HepG2 (cell line): ENCODE data around the gene PTCH1. TPM values are rescaled to one million over a fixed set of nuclear protein-coding genes. Genes with fewer than 3 reads are reported as not detected.

ENCODE experiments used
- ATAC-seq: fragments of 200-7000 bp; cut with Tn5 transposase; 3 replicates; pipeline ENCODE4 v1.9.1; 2020; ENCODE audit warnings: mild to moderate bottlenecking, moderate library complexity
- BruUV-seq: library from RNA; stranded (reverse); fragments of 400-500 nt; replicated peaks from 2 replicates; lab custom pipeline; 2021; lab: Mats Ljungman, UMichigan
- CTCF ChIA-PET: fragments of 300-600 bp; formaldehyde crosslinking; extraction: SDS; loops from one replicate; lab custom pipeline; 2021; ENCODE audit warnings: low total read pairs, inconsistent platforms, low intra/inter-chr PET ratio; lab: Yijun Ruan, JAX
- POLR2A ChIA-PET: fragments of 350-600 bp; sonication (Branson Sonifier 250); formaldehyde crosslinking; loops from one replicate; lab custom pipeline; 2020; ENCODE audit warnings: antibody characterized with exemption, inconsistent platforms; lab: Yijun Ruan, JAX
- DNase-seq: peaks from one replicate; pipeline ENCODE4 v3.0.0-alpha.2; 2015; ENCODE audit warnings: low spot score
- FAIRE-seq: peaks from 3 replicates; lab custom pipeline; 2011; peaks lifted over from hg19 to GRCh38; lab: Jason Lieb, UNC
- H2AFZ ChIP-seq: one replicate; pipeline ENCODE4 v1.6.1; 2011; ENCODE audit warnings: low read length, inconsistent platforms
- H3K27ac ChIP-seq: fragments of 300-600 bp; 3 replicates; pipeline ENCODE4 v1.8.0; 2011; ENCODE audit warnings: mixed run types, mild to moderate bottlenecking, mixed read lengths, low read length, inconsistent platforms; ENCODE audit not compliant: insufficient read depth; ENCODE audit errors: extremely low read length
- H3K27me3 ChIP-seq, 2 experiments: fragments of 200-600 bp in 1 of 2; 2 replicates in 1 of 2; 3 replicates in 1 of 2; pipeline versions ENCODE4 v1.6.0 to v1.8.0; 2011; ENCODE audit warnings: low read length in 2 of 2, mild to moderate bottlenecking in 2 of 2, moderate library complexity in 2 of 2, inconsistent platforms in 1 of 2; ENCODE audit not compliant: insufficient read depth in 2 of 2, control insufficient read depth in 1 of 2
- H3K36me3 ChIP-seq, 2 experiments: fragments of 200-600 bp in 1 of 2; replicated peaks in 1 of 2; 2 replicates in 1 of 2; 3 replicates in 1 of 2; pipeline versions ENCODE4 v1.5.1 to v1.8.0; 2011; ENCODE audit warnings: low read length in 2 of 2, inconsistent platforms in 1 of 2; ENCODE audit not compliant: insufficient read depth in 2 of 2, control insufficient read depth in 1 of 2
- H3K4me1 ChIP-seq: 2 replicates; pipeline ENCODE4 v1.5.1; 2012; ENCODE audit warnings: low read length, inconsistent platforms; ENCODE audit not compliant: insufficient read depth
- H3K4me2 ChIP-seq: 2 replicates; pipeline ENCODE4 v1.6.0; 2011; ENCODE audit warnings: low read depth, low read length, inconsistent platforms
- H3K4me3 ChIP-seq, 3 experiments: fragments of 200-600 bp in 1 of 3; sonication (generic), shearing (Covaris generic) in 1 of 3; replicated peaks in 1 of 3; 2 replicates each; pipeline ENCODE4 v1.5.1; 2011 to 2016; ENCODE audit warnings: low read length in 3 of 3, inconsistent platforms in 2 of 3, low read depth in 2 of 3, mild to moderate bottlenecking in 2 of 3, control low read depth in 1 of 3, mixed read lengths in 1 of 3; ENCODE audit not compliant: insufficient read depth in 1 of 3
- H3K79me2 ChIP-seq: one replicate; pipeline ENCODE4 v1.6.1; 2011; ENCODE audit warnings: low read length, inconsistent platforms; ENCODE audit not compliant: insufficient read depth
- H3K9ac ChIP-seq: 2 replicates; pipeline ENCODE4 v1.6.0; 2011; ENCODE audit warnings: mild to moderate bottlenecking, low read depth, low read length, inconsistent platforms; ENCODE audit not compliant: insufficient read depth
- H3K9me3 ChIP-seq: 2 replicates; pipeline ENCODE4 v1.5.1; 2012; ENCODE audit warnings: mild to moderate bottlenecking, low read length
- H4K20me1 ChIP-seq: 2 replicates; pipeline ENCODE4 v1.6.0; 2011; ENCODE audit warnings: inconsistent platforms, mild to moderate bottlenecking, low read length, moderate library complexity; ENCODE audit not compliant: insufficient read depth
- CREB1 ChIP-seq, 2 experiments: fragments of 450-650 bp in 1 of 2; IDR thresholded peaks; 2 replicates each; pipeline ENCODE4 v1.6.1; 2016 to 2017; ENCODE audit warnings: control low read depth in 1 of 2, mild to moderate bottlenecking in 1 of 2, missing compliant biosample characterization in 1 of 2, missing genetic modification characterization in 1 of 2
- CREB3 ChIP-seq: sonication (generic); formaldehyde crosslinking; IDR thresholded peaks from 2 replicates; pipeline ENCODE4 v1.5.0; 2020; ENCODE audit warnings: missing genetic modification reagents
- CTCF ChIP-seq: sonication (generic); formaldehyde crosslinking; IDR thresholded peaks from 2 replicates; pipeline ENCODE4 v1.5.0; 2020; ENCODE audit warnings: mild to moderate bottlenecking, missing genetic modification reagents, moderate library complexity
- DR1 ChIP-seq: sonication (generic); formaldehyde crosslinking; IDR thresholded peaks from 2 replicates; pipeline ENCODE4 v1.8.0; 2021; ENCODE audit warnings: mild to moderate bottlenecking, missing genetic modification reagents, inconsistent platforms
- HDAC2 ChIP-seq: sonication (generic); formaldehyde crosslinking; IDR thresholded peaks from 2 replicates; pipeline ENCODE4 v1.4.0; 2020; ENCODE audit warnings: missing genetic modification reagents
- MED1 ChIP-seq: sonication (generic); formaldehyde crosslinking; IDR thresholded peaks from 2 replicates; pipeline ENCODE4 v1.4.0; 2020; ENCODE audit warnings: missing genetic modification reagents
- SALL2 ChIP-seq: sonication (generic); formaldehyde crosslinking; IDR thresholded peaks from 2 replicates; pipeline ENCODE4 v1.8.1; 2023; ENCODE audit warnings: mild to moderate bottlenecking, missing genetic modification reagents, inconsistent platforms
- STAT5B ChIP-seq: sonication (generic); formaldehyde crosslinking; IDR thresholded peaks from 2 replicates; pipeline ENCODE4 v1.4.0; 2020; ENCODE audit warnings: missing genetic modification reagents
- ZMAT3 ChIP-seq: sonication (generic); formaldehyde crosslinking; conservative IDR thresholded peaks from 2 replicates; pipeline ENCODE4 v1.7.0; 2021; ENCODE audit warnings: missing genetic modification reagents
- ZNF207 ChIP-seq: fragments of 450-650 bp; IDR thresholded peaks from 2 replicates; pipeline ENCODE4 v1.6.1; 2016; ENCODE audit warnings: antibody characterized with exemption, borderline replicate concordance
- ZNF263 ChIP-seq: sonication (generic); formaldehyde crosslinking; IDR thresholded peaks from 2 replicates; pipeline ENCODE4 v1.4.0; 2020; ENCODE audit warnings: missing genetic modification reagents
- ZNF720 ChIP-seq: sonication (generic); formaldehyde crosslinking; IDR thresholded peaks from 2 replicates; pipeline ENCODE4 v1.4.0; 2020; ENCODE audit warnings: missing genetic modification reagents
- ZNF841 ChIP-seq: sonication (generic); formaldehyde crosslinking; IDR thresholded peaks from 2 replicates; pipeline ENCODE4 v1.8.1; 2023; ENCODE audit warnings: missing genetic modification reagents, borderline replicate concordance
- WGBS: methylation state at CpG from one replicate; pipeline ENCODE4 v1.1.6; 2017; ENCODE audit warnings: low lambda C conversion rate; 5-methylcytosine and 5-hydroxymethylcytosine counted together
- in situ Hi-C: cut with HindIII; loops from 2 replicates; pipeline ENCODE4 v1.10.0; 2017; ENCODE audit warnings: low pct_unique_long_range_greater_than_20kb; ENCODE audit not compliant: extremely low pct_ligation_motif_present
- intact Hi-C: fragments of 100-400 bp; cut with micrococcal nuclease; formaldehyde crosslinking; loops from one replicate; pipeline ENCODE4 v1.10.0; 2022; ENCODE audit not compliant: unreplicated experiment
- polyA plus RNA-seq, 8 experiments: library from polyadenylated mRNA; depleted of rRNA in 3 of 8; stranded (reverse) in 7 of 8; unstranded in 1 of 8; fragments of >200 nt; fragmentation: Illumina TruSeq in 4 of 8; extraction: Trizol in 4 of 8; gene quantifications; 2 replicates each; pipeline versions ENCODE4 v1.2.1 to v1.2.3, GENCODE V29; 2011 to 2016; ENCODE audit warnings: low read depth in 4 of 8, missing spikeins in 1 of 8, mixed read lengths in 1 of 8; ENCODE audit not compliant: insufficient read depth in 1 of 8
- total RNA-seq, 5 experiments: library from RNA; depleted of rRNA; stranded (reverse); fragments of >200 nt; fragmentation: Illumina TruSeq; extraction: Trizol; gene quantifications; 2 replicates each; pipeline ENCODE4 v1.2.3, GENCODE V29; 2016; ENCODE audit warnings: low read depth in 1 of 5
- TF ChIP-seq, protein P1 (sequence below): sonication (generic); formaldehyde crosslinking; IDR thresholded peaks from 2 replicates; pipeline ENCODE4 v1.4.0; 2020; ENCODE audit warnings: missing genetic modification reagents, borderline replicate concordance

The PTCH1 gene
- total and polyA plus RNA-seq, 2 of the 13 experiments (the other 11 are each of a cell fraction or from before 2014, with no cell fraction given), result 2.8 to 3.9 TPM

DNA sequence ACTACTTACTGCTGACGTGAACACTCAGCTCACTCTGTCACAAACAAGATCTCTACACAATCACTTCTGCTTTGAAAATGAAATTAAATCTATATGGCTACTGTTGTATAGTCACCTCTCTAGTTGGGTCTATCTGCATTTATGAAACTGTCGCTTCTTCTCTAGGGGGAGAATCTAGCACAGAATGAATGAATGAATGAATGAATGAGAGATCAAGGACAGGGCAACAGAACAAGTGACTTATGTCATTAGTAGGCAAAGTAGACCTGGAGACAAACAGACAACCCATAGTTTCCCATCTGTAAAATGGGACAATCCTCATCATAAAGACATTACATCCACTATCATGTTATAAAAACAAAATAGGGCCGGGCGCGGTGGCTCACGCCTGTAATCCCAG lies 13.4 kb downstream of the PTCH1 start:
- Histone ChIP-seq H4K20me1 (peaks cover 17% of the 10 kb centered on the region; the same call in 1 of the 2 replicates), H3K27me3 (no peaks in the 10 kb centered on the region; a peak in 1 of 5 replicates), H2AFZ (no peak overlapping the region), H3K4me2 (peak overlapping the region; percentile 18; the same call in 1 of the 2 replicates), H3K4me1 (peaks cover 39% of the 10 kb centered on the region), H3K4me3 (no peak overlapping the region), H3K27ac (no peak overlapping the region), H3K9ac (no peak overlapping the region), H3K36me3 (peaks cover 0 to 1% of the 10 kb centered on the region in 2 experiments; a peak in 2 of 5 replicates), H3K9me3 (no peaks in the 10 kb centered on the region), H3K79me2 (peaks cover 33% of the 10 kb centered on the region)
- POLR2A ChIA-PET, result interaction anchor here (0.6 to 0.7 kb wide), 2 partner anchors 613 to 882 kb away, joined by 3 to 4 read pairs; no protein-coding TSS in a partner anchor
- in situ Hi-C loops, result no loop called here
- no TSS peak for BruUV-seq
- DNase-seq (no peak), ATAC-seq (no peak), FAIRE-seq (no peak)
- intact Hi-C loops, result no loop called here
- WGBS, result over 99% methylated on average over 6 of the region's 6 CpGs
- TF ChIP-seq ZNF841 (CRISPR knock-in tag) (no peak), DR1 (no peak), HDAC2 (CRISPR knock-in tag) (no peak), ZNF207 (no peak), ZNF720 (CRISPR knock-in tag) (no peak), CTCF (no peak), CREB1 (IDR thresholded peaks at IDR 0.05) (no peak), CREB1 (CRISPR knock-in tag; IDR thresholded peaks at IDR 0.05) (no peak), ZNF263 (CRISPR knock-in tag) (no peak), SALL2 (CRISPR knock-in tag) (no peak), STAT5B (CRISPR knock-in tag) (no peak), ZMAT3 (CRISPR knock-in tag) (no peak), MED1 (no peak), CREB3 (CRISPR knock-in tag) (no peak)
- TF ChIP-seq, protein P1, sequence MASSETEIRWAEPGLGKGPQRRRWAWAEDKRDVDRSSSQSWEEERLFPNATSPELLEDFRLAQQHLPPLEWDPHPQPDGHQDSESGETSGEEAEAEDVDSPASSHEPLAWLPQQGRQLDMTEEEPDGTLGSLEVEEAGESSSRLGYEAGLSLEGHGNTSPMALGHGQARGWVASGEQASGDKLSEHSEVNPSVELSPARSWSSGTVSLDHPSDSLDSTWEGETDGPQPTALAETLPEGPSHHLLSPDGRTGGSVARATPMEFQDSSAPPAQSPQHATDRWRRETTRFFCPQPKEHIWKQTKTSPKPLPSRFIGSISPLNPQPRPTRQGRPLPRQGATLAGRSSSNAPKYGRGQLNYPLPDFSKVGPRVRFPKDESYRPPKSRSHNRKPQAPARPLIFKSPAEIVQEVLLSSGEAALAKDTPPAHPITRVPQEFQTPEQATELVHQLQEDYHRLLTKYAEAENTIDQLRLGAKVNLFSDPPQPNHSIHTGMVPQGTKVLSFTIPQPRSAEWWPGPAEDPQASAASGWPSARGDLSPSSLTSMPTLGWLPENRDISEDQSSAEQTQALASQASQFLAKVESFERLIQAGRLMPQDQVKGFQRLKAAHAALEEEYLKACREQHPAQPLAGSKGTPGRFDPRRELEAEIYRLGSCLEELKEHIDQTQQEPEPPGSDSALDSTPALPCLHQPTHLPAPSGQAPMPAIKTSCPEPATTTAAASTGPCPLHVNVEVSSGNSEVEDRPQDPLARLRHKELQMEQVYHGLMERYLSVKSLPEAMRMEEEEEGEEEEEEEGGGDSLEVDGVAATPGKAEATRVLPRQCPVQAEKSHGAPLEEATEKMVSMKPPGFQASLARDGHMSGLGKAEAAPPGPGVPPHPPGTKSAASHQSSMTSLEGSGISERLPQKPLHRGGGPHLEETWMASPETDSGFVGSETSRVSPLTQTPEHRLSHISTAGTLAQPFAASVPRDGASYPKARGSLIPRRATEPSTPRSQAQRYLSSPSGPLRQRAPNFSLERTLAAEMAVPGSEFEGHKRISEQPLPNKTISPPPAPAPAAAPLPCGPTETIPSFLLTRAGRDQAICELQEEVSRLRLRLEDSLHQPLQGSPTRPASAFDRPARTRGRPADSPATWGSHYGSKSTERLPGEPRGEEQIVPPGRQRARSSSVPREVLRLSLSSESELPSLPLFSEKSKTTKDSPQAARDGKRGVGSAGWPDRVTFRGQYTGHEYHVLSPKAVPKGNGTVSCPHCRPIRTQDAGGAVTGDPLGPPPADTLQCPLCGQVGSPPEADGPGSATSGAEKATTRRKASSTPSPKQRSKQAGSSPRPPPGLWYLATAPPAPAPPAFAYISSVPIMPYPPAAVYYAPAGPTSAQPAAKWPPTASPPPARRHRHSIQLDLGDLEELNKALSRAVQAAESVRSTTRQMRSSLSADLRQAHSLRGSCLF (CRISPR knock-in tag), result no peak
- CTCF ChIA-PET, result no interaction called here
